Cardiac septum (tissue), 1 donor: ENCODE results near the gene ATP8A2. TPM values are rescaled to one million over a fixed set of nuclear protein-coding genes. Genes with fewer than 3 reads are reported as not detected.
A peak's percentile ranks its signal among the peaks of the same experiment; 100 is the strongest.

Experiments
- DNase-seq: peaks from one replicate; pipeline ENCODE4 v3.0.0-alpha.2; 2020; ENCODE audit warnings: low spot score
- intact Hi-C: fragments of 100-400 bp; cut with DNase I; formaldehyde crosslinking; loops from one replicate; pipeline ENCODE4 v1.14.0; 2022
- total RNA-seq: library from RNA; stranded (reverse); fragmentation: NEBNext Ultra II Directional; extraction: Animal tissue kit (Norgen Biotek cat#: 25700); gene quantifications from one replicate; pipeline ENCODE4 v1.2.1, GENCODE V29; 2021
- donor health status: DM: no; HTN: no; CAD: no.

ATP8A2 gene
- total RNA-seq, 1 donor from 2014 or later = 0.08 TPM

- intact Hi-C loops = no loop called here
- DNase-seq = peak; percentile 84
Observed at GRCh38 chr13:26022538-26023292, 650.9 kb downstream of the ATP8A2 start.

GRCh38 chr13:26024558-26024957, 652.8 kb downstream of the ATP8A2 start:
- no peak for DNase-seq
- intact Hi-C loops = no loop called here

GRCh38 chr13:26025196-26025595, 653.4 kb downstream of the ATP8A2 start:
- intact Hi-C loops = no loop called here
- DNase-seq = no peak

- DNase-seq = no peak
- intact Hi-C loops = no loop called here
Observed at GRCh38 chr13:26025771-26026170, 654.0 kb downstream of the ATP8A2 start.

GRCh38 chr13:26026211-26026610, 654.4 kb downstream of the ATP8A2 start:
- DNase-seq = no peak
- intact Hi-C loops = no loop called here

GRCh38 chr13:26029581-26030136, 657.9 kb downstream of the ATP8A2 start:
- intact Hi-C loops = no loop called here
- DNase-seq = peak; percentile 31

GRCh38 chr13:26030331-26030730, 658.6 kb downstream of the ATP8A2 start:
- no peak for DNase-seq
- intact Hi-C loops = no loop called here

GRCh38 chr13:26034018-26034417, 662.2 kb downstream of the ATP8A2 start:
- DNase-seq = peak; percentile 47
- intact Hi-C loops = no loop called here

- intact Hi-C loops = no loop called here
- DNase-seq = no peak
Observed at GRCh38 chr13:26036383-26036782, 664.6 kb downstream of the ATP8A2 start.

- DNase-seq = no peak
- intact Hi-C loops = no loop called here
Observed at GRCh38 chr13:26037302-26037701, 665.5 kb downstream of the ATP8A2 start.

GRCh38 chr13:26038931-26039475, 667.2 kb downstream of the ATP8A2 start:
- DNase-seq = no peak
- intact Hi-C loops = no loop called here

- intact Hi-C loops = no loop called here
- DNase-seq = no peak
Observed at GRCh38 chr13:26041444-26041843, 669.7 kb downstream of the ATP8A2 start.

- no peak for DNase-seq
- intact Hi-C loops = no loop called here
Observed at GRCh38 chr13:26042785-26043184, 671.0 kb downstream of the ATP8A2 start.

GRCh38 chr13:26045142-26045541, 673.4 kb downstream of the ATP8A2 start:
- intact Hi-C loops = no loop called here
- DNase-seq = no peak

GRCh38 chr13:26046639-26047038, 674.9 kb downstream of the ATP8A2 start:
- no peak for DNase-seq
- intact Hi-C loops = no loop called here

GRCh38 chr13:26047040-26047439, 675.3 kb downstream of the ATP8A2 start:
- no peak for DNase-seq
- intact Hi-C loops = no loop called here

GRCh38 chr13:26048741-26049140, 677.0 kb downstream of the ATP8A2 start:
- intact Hi-C loops = no loop called here
- no peak for DNase-seq

GRCh38 chr13:26050568-26051230, 678.9 kb downstream of the ATP8A2 start:
- no peak for DNase-seq
- intact Hi-C loops = no loop called here

GRCh38 chr13:26051231-26051656, 679.5 kb downstream of the ATP8A2 start:
- DNase-seq = no peak
- intact Hi-C loops = no loop called here

- intact Hi-C loops = no loop called here
- no peak for DNase-seq
Observed at GRCh38 chr13:26051657-26052311, 680.0 kb downstream of the ATP8A2 start, which contains the start of gene SHISA2. Gene SHISA2, minus strand, starts transcription at chr13:26052016. Its CDS starts 1,041 bp downstream, at chr13:26050975.
